HG03064 (cell line): ENCODE results near the gene CLCNKB.
"Not testable (repeated sequence)": the region's sequence is repeated elsewhere in the genome, so short reads cannot be mapped to it uniquely, and the experiment has no call there.

Experiments used
- ATAC-seq: cut with Tn5 transposase; IDR thresholded peaks from one replicate; pipeline ENCODE4 v1.9.1; 2021; ENCODE audit warnings: low read depth; ENCODE audit not compliant: unreplicated experiment

CLCNKB gene

DNA sequence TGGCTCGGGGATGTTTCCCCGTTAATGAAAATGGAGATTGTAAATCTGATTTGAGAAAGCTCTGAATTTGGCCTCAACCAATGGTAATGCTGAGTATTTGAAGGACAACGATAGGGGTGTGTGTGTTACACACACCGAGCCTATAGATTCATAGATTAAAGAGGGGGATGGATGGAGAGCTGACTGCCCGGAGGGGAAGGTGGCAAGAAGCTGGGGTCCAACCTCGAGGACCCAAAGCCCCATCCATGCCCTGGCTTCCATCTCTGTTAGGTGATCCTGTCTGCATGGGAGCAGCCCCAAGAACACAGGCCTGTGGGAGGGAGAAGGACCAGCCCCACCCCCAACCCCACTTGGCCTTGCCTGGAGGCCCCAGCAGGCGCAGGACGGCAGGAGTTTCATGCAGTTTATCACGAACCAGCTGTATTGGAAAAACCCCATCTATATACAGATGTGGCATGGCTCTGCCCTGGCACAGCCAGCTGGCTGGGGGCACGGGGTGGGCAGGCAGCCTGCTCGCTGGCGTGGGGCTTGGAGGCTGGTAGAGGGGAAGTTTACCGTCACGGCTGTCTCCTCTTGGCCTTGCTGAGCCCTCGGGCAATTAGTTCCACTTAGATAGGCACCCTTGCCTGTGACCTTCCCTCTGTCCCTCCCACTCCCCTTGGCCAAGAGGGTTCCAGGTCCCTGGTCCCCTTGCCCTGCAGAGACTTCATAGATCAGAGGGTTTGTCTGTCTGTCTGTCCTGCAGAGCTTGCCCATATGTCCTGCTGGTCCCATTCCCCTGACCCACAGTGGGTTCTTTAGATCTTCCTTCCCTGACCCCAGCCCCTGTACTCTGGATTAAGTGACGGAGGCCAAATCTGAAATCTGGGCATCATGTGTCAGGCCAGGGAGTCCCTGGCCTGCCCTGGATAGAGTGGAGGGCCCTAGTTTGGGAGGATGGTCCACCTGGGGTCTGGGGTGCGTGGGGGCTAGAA, 28.8 kb upstream of the CLCNKB start:
- no peak for ATAC-seq

DNA sequence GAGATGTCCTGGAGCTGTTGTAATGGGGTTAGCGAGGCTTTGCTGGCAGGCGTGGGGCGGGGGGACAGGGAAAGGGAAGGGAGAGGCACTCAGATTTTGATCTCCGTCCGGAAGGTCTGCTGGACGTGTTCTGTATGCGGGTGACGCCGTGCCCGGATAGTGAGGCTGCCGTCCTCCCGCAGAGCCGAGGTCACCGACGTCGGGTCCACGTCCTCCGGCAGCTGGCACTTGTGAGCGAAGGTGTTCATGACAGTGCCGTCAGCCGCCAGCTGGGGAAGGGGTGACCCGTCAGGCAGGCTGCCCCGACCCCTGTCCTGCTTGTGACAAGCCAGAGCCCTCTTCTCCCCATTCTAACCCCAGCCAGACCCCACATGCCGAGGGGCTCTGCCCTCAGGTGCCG, 28.1 kb upstream of the CLCNKB start:
- ATAC-seq = no peak

DNA sequence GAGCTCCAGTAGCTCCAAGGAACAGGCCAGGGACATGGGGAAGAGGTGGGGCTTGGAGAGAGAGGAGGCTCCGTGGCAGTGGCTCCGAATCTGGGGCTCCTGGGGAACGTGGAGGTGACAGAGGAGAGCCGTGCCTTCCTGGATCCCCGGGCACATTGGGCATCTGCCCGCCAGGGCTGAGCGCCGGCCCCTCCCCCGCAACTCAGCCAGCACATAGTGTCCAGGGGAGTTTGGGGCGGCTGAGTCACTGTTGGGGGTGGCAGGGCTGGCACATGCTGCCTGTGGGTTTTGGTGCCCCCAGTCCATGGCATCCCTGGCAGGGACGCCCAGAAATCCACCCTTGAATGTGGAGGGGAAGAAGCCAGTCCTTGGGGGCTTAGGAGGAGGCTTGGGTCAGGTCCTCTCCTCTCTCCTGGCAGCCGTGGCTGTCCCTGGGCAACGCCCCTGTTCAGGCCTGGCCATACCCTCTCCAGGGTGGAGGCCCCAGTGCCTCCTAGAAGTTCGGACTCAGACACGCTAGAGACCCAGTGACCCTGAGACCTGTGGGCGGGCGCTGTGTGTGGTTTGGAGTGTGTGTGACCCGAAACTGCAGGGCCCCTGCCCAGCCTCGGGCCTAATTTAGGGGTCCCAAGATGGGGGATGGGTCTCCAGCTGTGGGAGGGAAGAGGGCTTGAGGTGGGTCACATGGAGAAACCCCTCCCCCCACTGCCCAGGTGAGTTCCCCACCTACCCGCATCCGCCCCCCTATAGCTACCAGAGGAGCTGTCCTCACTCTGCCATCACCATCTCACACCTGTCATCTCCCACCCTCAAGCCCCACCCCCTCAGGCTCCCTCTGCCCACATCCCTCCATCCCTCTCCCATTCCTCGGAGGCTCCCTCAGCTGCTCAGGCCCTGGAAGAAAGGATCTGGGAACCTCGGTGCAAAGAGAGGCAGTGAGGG, 27.4 kb upstream of the CLCNKB start:
- ATAC-seq = no peak

DNA sequence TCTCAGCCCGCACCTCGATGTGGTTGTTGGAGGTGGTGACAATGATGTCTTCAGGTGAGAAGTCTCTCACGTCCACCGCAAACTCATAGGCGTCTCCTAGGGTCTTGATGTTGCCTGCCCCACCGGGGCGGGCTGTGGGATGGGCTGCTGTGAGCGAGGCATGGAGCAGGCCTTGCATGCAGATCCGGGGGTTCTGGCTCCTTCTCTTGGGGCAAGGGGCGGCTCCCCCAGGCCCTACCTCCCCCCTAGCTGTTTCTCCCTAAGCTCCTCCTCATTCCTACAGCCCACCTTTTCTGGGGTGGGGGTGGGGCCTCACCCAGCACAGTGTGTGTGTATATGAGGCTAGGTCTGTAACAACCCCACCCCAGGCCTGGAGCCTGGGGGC, 26.5 kb upstream of the CLCNKB start:
- no peak for ATAC-seq

GRCh38 chr1:16017461-16018303, 25.9 kb upstream of the CLCNKB start, which contains the start of gene HSPB7:
Gene HSPB7, minus strand, starts transcription at chr1:16018043. Its CDS starts 80 bp downstream, at chr1:16017963.
- no peak for ATAC-seq

DNA sequence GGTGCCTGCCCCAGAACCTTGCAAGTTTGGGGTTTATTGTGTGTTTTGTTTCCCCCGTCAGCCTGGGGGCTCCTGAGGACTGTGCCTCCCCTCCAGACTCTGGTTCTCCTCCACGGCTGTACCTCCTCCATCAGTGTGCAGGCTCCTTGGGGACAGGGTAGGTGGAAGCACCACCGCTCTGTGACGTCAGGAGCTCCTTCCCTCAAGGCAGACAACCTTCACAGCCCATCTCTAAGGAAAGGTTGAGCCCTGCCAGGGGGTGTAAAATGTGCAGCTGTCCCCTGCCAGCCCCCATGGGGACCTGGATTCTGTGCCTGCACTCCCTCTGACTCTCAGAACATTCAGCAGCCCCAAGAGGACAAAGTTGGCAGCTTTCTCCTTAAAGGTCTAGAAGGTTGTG, 25.3 kb upstream of the CLCNKB start:
- ATAC-seq = no peak

DNA sequence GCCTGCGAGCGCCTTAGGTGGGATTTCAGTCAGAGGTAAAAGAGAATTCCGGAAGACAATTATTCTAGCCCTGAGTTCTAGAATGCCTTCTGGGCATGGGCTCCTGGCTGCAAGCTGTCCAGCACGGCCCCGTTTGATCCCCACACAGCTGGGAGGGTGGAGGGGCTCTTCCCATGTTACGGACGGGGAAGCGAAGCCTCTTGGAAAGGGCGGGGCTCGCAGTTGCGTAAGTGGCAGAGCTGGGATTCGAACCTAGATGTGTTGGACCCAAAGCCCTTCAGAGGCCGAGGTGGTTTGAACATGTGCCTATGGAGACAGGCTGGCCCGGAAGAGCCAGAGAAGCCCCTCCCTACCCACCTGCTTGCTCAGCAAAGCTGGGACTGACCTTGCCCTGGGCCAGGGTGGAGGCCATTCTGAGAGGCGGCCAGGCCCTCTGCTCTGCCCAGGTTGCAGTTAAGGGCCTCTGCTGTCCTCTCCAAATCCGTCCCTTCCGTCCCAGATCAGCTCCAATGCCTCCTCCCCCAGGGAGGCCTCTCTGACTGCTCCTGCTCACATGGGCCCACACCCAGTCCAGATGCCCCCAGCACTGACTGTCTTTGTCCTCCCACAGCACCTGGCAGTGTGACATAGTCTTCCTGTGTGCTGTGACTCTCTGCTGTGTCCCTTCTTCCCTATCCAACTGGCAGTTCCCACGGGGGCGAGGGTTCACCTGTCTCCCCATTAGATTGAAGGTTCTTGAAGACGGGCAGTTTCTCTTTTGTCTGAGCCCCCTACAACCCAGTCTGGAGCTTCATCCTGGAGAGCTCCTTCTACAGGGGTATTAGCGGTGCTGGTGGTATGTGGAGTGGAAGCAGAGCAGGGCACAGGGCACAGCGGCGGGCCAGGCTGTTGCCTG, 24.6 kb upstream of the CLCNKB start:
- ATAC-seq = no peak

- ATAC-seq = no peak
Observed at GRCh38 chr1:16019644-16020277, 23.8 kb upstream of the CLCNKB start.

DNA sequence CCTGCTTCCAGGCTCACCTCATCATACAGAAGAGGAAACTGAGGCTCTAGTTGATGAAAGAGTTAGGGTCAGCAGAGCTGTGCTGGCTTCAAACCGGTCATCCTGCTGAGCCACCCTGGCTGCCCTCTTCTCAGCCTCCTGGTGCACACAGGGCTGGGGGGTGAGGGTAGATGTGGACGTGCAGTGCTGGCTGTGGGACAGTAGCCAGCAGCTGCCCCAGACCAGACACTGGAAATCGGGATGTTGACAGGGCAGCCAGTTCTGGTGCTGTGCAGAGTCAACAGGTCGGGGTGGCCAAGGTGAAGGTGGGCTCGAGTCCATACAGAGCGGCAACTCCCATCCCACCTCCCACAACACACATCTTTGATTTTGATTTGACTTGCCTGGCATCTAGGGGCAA, 23.3 kb upstream of the CLCNKB start:
- no peak for ATAC-seq

GRCh38 chr1:16020878-16021277, 22.7 kb upstream of the CLCNKB start:
- ATAC-seq = not testable (repeated sequence)

GRCh38 chr1:16021681-16022080, 21.9 kb upstream of the CLCNKB start, which contains the start of gene CLCNKA:
Gene CLCNKA, plus strand, starts transcription at chr1:16022036. Its CDS starts 584 bp downstream, at chr1:16022620.
- ATAC-seq = no peak

DNA sequence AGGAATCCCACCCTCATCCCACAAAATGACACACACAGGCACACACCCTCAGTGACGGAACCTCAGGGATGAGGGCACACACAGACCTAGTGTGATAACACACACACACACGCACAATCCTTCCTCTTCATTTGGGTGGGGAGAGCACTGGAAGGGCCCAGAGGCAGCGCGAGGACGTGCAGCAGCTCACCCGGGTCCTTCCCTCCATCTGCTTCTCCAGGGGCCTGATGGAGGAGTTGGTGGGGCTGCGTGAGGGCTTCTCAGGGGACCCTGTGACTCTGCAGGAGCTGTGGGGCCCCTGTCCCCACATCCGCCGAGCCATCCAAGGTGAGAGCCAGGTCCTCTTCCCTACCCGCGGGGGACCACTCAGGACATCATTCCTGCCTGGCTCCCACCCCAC, 21.2 kb upstream of the CLCNKB start:
- ATAC-seq = no peak

GRCh38 chr1:16023050-16023653, 20.4 kb upstream of the CLCNKB start:
- no peak for ATAC-seq

DNA sequence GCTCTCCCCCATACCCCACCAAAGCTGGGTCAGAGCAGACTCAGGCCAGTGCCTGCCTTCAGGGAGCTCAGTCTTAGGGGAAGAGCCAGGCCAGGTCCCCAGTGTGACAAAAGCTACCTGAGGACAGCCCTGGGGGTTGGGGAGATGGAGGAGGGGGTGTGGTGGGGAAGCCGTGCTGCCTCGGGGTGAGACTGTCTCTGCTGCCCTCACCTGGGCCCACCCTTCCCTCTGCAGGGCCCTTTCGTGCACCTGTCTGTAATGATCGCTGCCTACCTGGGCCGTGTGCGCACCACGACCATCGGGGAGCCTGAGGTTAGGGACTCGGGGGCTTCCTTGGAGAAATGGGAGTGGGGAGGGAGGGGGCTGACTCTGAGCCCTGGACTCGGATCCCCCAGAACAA, 17.3 kb upstream of the CLCNKB start:
- not testable (repeated sequence) for ATAC-seq

DNA sequence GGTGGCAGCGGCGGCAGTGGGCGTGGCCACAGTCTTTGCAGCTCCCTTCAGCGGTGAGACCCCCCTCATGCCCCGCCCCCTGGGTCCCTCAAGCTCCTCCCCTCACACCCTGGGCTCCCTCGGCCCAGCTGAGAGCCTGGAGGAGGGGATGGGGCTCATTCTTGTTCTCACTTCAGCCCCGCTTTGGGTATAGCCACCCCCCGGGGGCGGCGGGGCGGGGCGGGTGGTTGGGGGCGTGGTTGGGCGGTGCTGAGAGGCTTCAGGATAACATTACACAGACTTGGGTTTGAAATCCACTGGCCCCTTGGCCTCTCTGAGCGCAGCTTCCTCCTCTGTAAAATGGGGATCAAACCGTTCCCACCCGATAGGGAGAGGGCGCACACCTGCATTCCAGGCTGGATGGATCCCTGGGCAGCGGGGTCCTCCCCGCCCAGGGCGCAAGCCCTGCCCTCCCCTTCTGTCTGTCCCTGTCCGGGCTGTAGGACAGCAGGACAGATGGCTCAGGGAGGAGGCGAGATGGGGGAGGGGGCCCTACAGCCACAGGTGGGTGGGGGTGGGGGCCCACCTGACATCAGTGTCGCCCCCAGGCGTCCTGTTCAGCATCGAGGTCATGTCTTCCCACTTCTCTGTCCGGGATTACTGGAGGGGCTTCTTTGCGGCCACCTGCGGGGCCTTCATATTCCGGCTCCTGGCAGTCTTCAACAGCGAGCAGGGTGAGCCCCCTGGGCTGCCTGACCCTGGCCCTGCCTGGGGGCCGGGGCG, 16.7 kb upstream of the CLCNKB start:
- no peak for ATAC-seq

- no peak for ATAC-seq
Observed at GRCh38 chr1:16028237-16029002, 15.2 kb upstream of the CLCNKB start.

- ATAC-seq = not testable (repeated sequence)
Observed at GRCh38 chr1:16029003-16029268, 14.6 kb upstream of the CLCNKB start.
